Sigmoid colon (tissue), 4 donors: ENCODE results near the gene RCE1.

Source experiments
- EP300 ChIP-seq, 4 donors: sonication (generic); formaldehyde crosslinking; IDR thresholded peaks; one replicate each; pipeline ENCODE4 v1.6.1; 2017; ENCODE audit warnings: antibody characterized with exemption in 4 of 4
- POLR2A ChIP-seq, 2 donors: fragments of 450-650 bp; IDR thresholded peaks; one replicate each; pipeline ENCODE4 v1.6.1; 2016; ENCODE audit warnings: antibody characterized with exemption in 2 of 2, mild to moderate bottlenecking in 2 of 2, moderate library complexity in 2 of 2
- POLR2AphosphoS5 ChIP-seq, 4 donors: sonication (generic); formaldehyde crosslinking; IDR thresholded peaks; one replicate each; pipeline ENCODE4 v1.6.1; 2017; ENCODE audit warnings: antibody characterized with exemption in 4 of 4
- TF ChIP-seq, protein P1 (sequence below), 4 experiments: fragments of 450-650 bp in 3 of 4; fragments of 200-600 bp in 1 of 4; IDR thresholded peaks; one replicate each; pipeline ENCODE4 v1.5.1; 2016 to 2019; ENCODE audit warnings: antibody characterized with exemption in 4 of 4, mild to moderate bottlenecking in 3 of 4, moderate library complexity in 2 of 4

DNA sequence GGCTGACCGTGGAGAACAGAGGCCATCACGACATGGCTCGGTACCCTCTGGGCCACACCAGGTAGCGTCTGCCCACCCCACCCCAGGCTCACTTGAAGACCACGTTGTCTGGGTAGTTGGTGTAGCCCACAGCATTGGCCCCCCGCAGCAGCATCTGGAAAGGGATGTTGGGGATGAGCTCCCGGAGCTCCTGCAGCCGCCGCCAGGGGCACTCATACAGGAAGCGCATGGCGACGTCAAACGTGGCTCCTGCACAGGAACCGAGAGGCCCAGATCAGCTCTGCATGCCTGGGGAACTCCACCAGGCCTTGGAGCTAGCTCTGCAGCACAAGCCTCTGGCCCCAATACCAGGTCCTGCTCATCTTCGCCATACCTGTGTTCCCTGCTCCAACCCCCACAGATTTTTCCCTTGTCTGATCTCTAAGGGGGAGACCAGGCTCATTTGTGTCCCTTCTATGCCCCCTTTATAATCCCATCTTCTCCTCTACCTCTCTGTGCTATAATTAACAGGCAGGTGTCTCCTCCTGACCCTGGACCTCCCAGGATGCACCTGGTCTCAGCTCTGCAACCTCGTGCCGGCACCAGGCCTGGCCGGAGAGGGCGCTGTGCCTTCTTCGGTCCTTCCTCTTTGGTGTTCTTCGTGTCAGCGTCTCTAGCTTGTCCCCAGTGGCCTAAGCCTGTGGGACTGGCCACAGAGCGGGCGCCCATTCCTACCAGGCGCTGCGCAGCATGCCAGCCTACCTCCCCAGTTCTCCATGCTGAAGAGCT, 8.6 kb downstream of the RCE1 start:
- TF ChIP-seq, protein P1, sequence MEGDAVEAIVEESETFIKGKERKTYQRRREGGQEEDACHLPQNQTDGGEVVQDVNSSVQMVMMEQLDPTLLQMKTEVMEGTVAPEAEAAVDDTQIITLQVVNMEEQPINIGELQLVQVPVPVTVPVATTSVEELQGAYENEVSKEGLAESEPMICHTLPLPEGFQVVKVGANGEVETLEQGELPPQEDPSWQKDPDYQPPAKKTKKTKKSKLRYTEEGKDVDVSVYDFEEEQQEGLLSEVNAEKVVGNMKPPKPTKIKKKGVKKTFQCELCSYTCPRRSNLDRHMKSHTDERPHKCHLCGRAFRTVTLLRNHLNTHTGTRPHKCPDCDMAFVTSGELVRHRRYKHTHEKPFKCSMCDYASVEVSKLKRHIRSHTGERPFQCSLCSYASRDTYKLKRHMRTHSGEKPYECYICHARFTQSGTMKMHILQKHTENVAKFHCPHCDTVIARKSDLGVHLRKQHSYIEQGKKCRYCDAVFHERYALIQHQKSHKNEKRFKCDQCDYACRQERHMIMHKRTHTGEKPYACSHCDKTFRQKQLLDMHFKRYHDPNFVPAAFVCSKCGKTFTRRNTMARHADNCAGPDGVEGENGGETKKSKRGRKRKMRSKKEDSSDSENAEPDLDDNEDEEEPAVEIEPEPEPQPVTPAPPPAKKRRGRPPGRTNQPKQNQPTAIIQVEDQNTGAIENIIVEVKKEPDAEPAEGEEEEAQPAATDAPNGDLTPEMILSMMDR (IDR thresholded peaks at IDR 0.05) = no peak
- TF ChIP-seq POLR2A (IDR thresholded peaks at IDR 0.05) = no peak
- TF ChIP-seq POLR2AphosphoS5 (IDR thresholded peaks at IDR 0.05) = no peak
- TF ChIP-seq EP300 (IDR thresholded peaks at IDR 0.05) = no peak
